Stimulated activated CD8-positive, alpha-beta memory T cell treated with anti-CD3 and anti-CD28 coated beads, Interleukin-4, amount 100 ng/mL, for 4 hours (primary cell): Measurements from ENCODE around the gene TBXAS1.
"Not testable (repeated sequence)": the region's sequence is repeated elsewhere in the genome, so short reads cannot be mapped to it uniquely, and the experiment has no call there.

ENCODE experiments used
- DNase-seq, 2 donors: peaks; one replicate each; pipeline ENCODE4 v3.0.0-alpha.2; 2020; ENCODE audit warnings: low read depth in 2 of 2, low spot score in 1 of 2

TBXAS1 gene

DNA sequence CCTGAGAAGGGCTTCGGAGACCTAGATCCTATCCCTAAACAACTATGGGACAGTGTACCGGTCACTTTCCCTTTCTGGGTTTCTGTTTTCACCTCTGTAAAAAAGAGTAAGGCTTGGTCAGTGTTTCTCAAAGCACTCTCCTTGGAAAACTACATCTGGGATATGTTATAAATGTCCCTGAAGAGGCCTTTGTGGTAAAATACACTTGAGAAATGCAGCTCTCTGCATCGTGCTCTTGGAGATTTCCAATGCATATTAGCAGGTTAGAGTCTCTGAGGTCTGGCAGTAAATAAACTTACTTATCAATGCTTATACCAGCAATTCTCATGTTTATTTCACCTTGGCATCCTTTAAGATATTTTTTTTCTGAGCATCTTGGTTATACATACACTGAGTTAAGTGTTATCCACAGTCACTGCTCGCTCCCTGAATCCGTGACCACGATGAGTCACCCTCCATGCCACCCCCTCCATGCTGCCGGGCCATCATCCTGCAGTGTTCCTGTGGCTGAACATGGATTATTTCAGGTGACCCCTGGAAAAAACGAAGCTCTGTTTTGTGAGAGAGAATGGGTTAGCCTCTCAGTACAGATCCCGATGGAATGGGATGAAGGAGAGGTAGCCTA is 3.3 kb upstream of the TBXAS1 start:
- DNase-seq, result no peak

DNA sequence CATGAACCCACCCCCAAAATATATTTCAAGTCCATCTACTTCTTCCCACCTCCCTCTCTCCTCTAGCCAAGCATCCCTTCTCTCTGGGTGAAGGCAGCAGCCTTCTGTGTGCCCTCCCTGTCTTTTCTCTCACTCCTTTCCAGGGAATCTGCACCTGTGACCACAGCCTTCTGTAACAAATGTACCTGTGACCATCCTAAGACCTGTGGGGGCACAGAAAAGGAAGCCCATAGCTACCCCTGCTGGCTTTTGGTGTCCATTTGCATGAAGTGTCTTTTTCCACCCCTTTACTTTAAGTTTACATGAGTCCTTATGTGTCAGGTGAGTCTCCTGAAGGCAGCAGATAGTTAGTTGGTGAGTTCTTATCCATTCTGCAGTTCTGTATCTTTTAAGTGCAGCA is 2.0 kb upstream of the TBXAS1 start:
- no peak for DNase-seq

GRCh38 chr7:139828446-139828845 is 618 bp upstream of the TBXAS1 start:
- no peak for DNase-seq

- DNase-seq, result no peak
These were observed 682 bp downstream of the TBXAS1 start for GRCh38 chr7:139829775-139830117.

GRCh38 chr7:139830292-139830691 is 1.2 kb downstream of the TBXAS1 start:
- no peak for DNase-seq

GRCh38 chr7:139830782-139831501 is 1.9 kb downstream of the TBXAS1 start:
- DNase-seq, result no peak

- not testable (repeated sequence) for DNase-seq
These were observed 6.8 kb downstream of the TBXAS1 start for GRCh38 chr7:139835848-139836247.

DNA sequence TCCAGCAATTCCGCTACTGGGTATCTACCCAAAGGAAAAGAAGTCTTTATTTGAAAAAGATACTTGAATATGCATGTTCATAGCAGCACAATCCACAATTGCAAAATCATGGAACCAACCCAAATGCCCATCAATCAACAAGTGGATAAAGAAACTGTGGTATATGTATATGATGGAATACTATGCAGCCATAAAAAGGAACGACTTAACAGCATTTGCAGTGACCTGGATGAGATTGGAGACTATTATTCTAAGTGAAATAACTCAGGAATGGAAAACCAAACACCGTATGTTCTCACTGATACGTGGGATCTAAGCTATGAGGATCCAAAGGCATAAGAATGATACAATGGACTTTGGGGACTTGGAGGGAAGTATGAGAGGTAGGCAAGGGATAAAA is 8.2 kb downstream of the TBXAS1 start:
- not testable (repeated sequence) for DNase-seq

DNA sequence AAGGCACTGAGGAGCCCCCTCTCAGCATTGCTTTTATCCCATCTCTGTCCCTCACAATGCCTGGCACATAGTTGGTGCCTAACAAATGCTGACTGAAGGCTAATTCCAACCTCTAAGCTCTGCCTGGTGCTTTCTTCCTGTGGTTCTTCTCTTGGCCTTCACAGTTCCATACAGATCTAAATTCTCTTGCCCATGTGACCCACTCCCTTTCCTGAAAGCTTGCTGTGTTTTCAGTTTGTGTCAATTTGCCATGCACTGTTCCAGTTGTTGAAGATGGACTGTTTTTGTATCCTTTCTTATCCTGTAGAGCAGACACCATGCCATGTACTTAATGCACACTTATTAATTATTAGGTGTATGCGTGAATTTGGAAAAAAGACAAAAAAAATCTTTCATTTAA is 9.2 kb downstream of the TBXAS1 start:
- no peak for DNase-seq

GRCh38 chr7:139838876-139839275 is 9.8 kb downstream of the TBXAS1 start:
- DNase-seq, result no peak

DNA sequence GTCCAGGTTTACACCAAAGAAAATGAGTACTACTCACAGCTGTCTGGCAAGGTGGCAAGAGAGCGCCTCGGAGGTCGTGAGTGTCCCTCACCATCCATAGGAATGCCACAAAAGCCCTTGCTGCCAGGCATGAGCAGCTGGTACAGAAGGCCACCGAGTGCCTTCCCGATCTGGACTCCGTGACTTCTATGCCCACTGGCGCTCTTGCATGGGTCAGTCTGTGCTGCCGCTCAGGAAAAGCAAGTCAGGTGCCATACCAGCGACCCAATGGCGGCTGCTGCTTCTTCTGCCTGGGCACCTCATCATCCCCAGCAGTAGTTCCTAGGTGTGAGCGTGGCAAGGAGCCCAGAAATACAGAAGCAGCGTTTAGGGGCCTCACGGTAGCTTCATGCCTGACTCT is 11.7 kb downstream of the TBXAS1 start:
- DNase-seq, result no peak

GRCh38 chr7:139842401-139843210 is 13.5 kb downstream of the TBXAS1 start:
- no peak for DNase-seq

DNA sequence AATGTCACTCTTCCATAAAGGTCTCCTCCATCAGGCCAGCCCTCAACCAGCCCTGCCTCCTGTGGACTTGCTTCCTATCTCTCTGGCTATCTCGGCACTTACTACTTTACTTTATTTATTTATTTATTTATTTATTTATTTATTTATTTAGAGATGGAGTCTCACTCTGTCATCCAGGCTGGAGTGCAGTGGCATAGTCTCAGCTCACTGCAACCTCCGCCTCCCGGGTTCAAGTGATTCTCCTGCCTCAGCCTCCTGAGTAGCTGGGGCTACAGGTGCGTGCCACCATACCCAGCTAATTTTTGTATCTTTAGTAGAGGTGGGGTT is 14.1 kb downstream of the TBXAS1 start:
- DNase-seq, result not testable (repeated sequence)

- no peak for DNase-seq
These were observed 15.8 kb downstream of the TBXAS1 start for GRCh38 chr7:139844779-139845442.

GRCh38 chr7:139845443-139845805 is 16.4 kb downstream of the TBXAS1 start:
- no peak for DNase-seq

- no peak for DNase-seq
These were observed 17.2 kb downstream of the TBXAS1 start for GRCh38 chr7:139846297-139846696.

DNA sequence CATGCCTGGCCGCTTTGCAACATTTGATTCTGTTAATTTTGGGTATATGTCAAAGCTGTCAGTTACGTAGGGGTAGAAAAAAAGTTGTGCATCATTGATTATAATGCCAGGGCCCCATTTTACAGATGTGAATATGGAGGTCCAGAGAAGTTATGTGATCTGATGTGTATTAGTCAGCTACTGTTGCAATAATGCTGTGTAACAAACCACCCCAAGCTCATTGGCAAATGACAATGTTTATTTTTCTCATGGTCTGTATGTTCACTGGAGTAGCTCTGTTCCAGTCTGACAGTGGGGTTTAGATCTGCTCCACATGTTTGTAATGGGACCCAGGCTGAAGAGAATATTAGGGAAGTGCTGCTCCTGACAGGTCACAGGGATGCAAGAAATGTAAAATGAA is 19.2 kb downstream of the TBXAS1 start:
- DNase-seq, result no peak

DNA sequence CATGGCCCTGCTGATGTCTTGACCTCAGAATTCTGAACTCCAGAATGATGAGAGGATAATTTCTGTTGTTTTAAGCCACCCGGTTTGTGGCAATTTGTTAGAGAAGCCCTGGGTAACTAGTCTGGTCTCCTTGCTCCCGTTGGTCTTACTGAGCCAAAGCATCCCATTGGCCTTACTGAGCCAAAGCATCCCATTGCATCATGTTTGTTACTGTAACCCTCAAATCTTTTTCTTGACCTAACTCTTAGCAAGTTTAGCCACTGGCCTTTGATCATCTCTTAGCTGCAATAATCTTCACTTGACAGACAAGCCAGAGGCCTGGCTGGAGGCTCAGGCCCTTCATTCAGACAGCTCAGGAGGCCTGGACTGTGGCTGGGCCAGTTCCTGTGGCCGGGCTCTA is 21.8 kb downstream of the TBXAS1 start:
- DNase-seq, result no peak

GRCh38 chr7:139851770-139852481 is 22.9 kb downstream of the TBXAS1 start:
- DNase-seq, result no peak

DNA sequence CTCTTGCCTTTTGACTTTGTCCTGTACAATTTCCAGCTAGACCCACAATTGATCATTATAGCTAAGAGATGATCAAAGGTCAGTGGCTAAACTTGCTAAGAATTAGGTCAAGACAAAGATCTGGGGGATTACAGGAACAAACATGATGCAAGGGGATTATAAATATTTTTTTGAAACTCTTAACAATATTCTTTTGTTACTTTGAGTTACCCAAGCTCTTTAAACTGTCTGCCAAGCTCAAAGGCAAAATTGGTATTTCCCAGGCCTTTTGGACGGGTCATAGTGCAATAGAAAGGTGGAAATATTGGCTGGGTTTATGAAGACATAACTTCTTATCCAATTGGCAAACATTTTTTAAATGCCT is 23.4 kb downstream of the TBXAS1 start:
- no peak for DNase-seq

DNA sequence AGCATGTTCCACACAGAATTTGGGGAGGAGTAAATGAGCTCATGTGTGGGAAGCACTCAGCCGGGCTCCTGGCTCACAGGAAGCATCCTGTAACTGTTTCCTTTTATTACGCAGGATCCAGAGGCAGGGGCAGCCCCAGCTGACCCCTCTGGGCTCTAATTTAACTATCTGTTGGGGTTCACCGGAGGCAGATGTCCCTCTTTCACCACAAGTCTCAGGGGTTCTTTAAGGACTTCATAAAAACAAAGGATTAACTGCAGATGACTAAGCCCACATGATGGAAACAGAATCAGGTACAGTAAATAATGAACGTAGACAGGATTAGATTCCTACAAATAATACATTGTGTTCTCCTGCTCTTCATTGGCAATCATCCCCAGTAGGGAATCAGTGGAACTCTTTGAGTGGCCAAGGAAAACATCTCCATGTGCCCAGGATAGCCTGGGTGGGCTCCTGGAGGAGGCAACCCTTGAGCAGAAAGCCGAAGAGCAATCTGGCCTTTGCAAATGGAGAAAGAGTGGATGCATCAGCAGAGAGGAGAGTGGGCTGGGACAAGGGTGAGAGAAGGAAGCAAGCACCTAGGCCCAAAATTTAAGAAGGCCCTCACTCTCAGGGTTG is 24.6 kb downstream of the TBXAS1 start:
- no peak for DNase-seq
